Measurements from ENCODE around the gene GPC5. TPM values are rescaled to one million over a fixed set of nuclear protein-coding genes. Genes with fewer than 3 reads are reported as not detected.

The GPC5 gene
- total and polyA plus RNA-seq, 9 donors: 0.10 to 1.5 (median 0.38) TPM

DNA sequence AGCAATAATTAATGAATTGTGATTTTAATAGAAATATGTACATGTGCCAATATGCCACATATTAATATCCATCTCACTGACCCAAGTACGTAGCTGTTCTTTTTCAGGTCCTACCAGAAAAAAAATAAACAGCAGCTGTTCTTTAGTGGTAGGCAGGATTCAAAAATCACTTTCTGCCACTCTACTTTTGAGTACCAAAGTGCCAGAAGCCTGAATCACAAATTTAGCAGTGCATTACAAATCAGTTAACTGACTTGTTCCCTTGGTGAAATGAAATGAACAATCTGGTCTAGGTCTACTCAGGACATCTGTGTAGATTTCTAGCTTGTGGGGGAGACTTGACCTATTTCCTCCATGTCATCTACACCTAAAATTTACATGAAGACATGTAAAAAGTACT, 1052.6 kb downstream of the GPC5 start:
- no peaks in the 10 kb centered on the region for H3K4me1 ChIP-seq (ENCODE audit: insufficient read depth)
- no peaks in the 10 kb centered on the region for H3K36me3 ChIP-seq
- intact Hi-C loops (cut with DNase I): no loop called here
- H3K9me3 ChIP-seq: no peaks in the 10 kb centered on the region
- no peak for DNase-seq
- WGBS, 3 donors: 85 to 91% (median 87%) methylated on average over 1 of the region's 1 CpG
- no peak for TF ChIP-seq POLR2A (IDR thresholded peaks at IDR 0.05)
- TF ChIP-seq, protein P1, sequence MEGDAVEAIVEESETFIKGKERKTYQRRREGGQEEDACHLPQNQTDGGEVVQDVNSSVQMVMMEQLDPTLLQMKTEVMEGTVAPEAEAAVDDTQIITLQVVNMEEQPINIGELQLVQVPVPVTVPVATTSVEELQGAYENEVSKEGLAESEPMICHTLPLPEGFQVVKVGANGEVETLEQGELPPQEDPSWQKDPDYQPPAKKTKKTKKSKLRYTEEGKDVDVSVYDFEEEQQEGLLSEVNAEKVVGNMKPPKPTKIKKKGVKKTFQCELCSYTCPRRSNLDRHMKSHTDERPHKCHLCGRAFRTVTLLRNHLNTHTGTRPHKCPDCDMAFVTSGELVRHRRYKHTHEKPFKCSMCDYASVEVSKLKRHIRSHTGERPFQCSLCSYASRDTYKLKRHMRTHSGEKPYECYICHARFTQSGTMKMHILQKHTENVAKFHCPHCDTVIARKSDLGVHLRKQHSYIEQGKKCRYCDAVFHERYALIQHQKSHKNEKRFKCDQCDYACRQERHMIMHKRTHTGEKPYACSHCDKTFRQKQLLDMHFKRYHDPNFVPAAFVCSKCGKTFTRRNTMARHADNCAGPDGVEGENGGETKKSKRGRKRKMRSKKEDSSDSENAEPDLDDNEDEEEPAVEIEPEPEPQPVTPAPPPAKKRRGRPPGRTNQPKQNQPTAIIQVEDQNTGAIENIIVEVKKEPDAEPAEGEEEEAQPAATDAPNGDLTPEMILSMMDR (IDR thresholded peaks at IDR 0.05): no peak
- no peak for TF ChIP-seq EP300 (IDR thresholded peaks at IDR 0.05)
- no peak overlapping the region for H3K27ac ChIP-seq
- no peak overlapping the region for H3K4me3 ChIP-seq
- H3K27me3 ChIP-seq: no peaks in the 10 kb centered on the region

DNA sequence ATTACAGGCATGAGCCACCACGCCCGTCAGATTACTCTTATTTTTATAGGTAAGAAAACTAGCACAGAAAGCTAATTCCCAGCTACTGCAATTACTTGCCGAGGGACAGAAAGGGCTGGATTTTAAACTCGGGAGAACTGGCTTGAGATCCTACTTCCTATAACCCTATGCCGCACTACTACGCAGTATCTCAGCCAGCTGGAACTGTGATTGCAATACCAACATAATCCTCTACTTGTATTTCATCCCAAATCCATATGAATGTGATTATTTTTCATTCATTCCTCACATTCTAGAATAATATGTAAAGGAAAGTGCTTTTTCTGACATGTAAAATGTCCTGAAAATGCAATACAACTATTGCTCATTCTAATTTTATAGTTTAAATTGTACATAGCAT, 1054.4 kb downstream of the GPC5 start:
- Histone ChIP-seq H3K27ac (no peak overlapping the region), H3K36me3 (no peaks in the 10 kb centered on the region), H3K4me1 (ENCODE audit: insufficient read depth) (no peaks in the 10 kb centered on the region), H3K27me3 (no peaks in the 10 kb centered on the region), H3K9me3 (no peaks in the 10 kb centered on the region), H3K4me3 (no peak overlapping the region)
- intact Hi-C loops (cut with DNase I): no loop called here
- DNase-seq: no peak
- 73 to 92% (median 79%) methylated on average over 6 of the region's 6 CpGs for WGBS, 3 donors
- TF ChIP-seq, protein P1 (IDR thresholded peaks at IDR 0.05): no peak
- TF ChIP-seq EP300 (IDR thresholded peaks at IDR 0.05) (no peak), POLR2A (IDR thresholded peaks at IDR 0.05) (no peak)

DNA sequence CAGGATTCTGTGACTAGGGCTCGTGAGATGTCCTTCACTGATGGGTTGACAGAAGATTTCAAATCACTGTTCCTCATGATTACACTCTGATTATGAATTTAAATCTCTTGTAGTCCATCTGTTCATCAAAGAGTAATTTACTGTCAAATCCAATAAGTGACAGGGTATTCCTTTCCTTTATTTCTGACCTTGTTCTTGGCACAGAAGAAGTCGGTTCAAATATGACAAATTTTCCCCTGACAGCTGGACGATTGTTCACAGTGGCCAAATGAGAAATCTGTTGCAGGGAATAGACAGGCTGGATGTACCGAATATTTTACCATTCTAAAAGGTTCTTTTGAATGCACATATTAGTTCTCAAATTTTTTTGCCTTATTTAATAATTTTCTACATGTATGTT, 1060.9 kb downstream of the GPC5 start:
- H3K4me3 ChIP-seq: no peak overlapping the region
- intact Hi-C loops (cut with DNase I): no loop called here
- 69 to 81% (median 78%) methylated on average over 4 of the region's 4 CpGs for WGBS, 3 donors

DNA sequence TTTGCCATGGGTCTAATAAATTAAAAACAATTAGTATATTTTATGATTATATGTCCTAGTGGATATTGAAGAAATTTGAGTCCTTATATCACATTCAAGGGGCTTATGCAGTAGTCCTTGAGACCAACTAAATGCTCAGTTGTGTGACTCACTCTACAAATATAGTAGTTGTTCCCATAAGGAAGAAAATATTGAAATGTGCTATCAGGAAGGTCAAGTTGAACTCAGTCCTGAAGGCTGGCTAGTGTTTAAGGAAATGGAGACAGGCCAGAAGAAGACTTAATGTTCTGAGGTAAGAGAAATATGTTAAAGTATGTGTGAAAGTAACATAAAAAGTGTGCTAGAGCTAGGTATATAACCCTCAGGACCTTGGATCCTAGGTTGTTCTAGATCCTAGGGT, 1062.1 kb downstream of the GPC5 start:
- TF ChIP-seq, protein P1 (IDR thresholded peaks at IDR 0.05): no peak
- TF ChIP-seq POLR2A (IDR thresholded peaks at IDR 0.05) (no peak), EP300 (IDR thresholded peaks at IDR 0.05) (no peak)
- no peaks in the 10 kb centered on the region for H3K27me3 ChIP-seq
- no peaks in the 10 kb centered on the region for H3K9me3 ChIP-seq
- no peak for DNase-seq
- no peaks in the 10 kb centered on the region for H3K36me3 ChIP-seq
- no peak overlapping the region for H3K4me3 ChIP-seq
- peaks cover 2% of the 10 kb centered on the region for H3K4me1 ChIP-seq (ENCODE audit: insufficient read depth)
- no peak overlapping the region for H3K27ac ChIP-seq
- intact Hi-C loops (cut with DNase I): no loop called here

More for the DNA sequence above, 1060.9 kb downstream of the GPC5 start:
- Histone ChIP-seq H3K27ac (no peak overlapping the region), H3K4me1 (ENCODE audit: insufficient read depth) (peaks cover 2% of the 10 kb centered on the region), H3K9me3 (no peaks in the 10 kb centered on the region), H3K27me3 (no peaks in the 10 kb centered on the region), H3K36me3 (no peaks in the 10 kb centered on the region)
- DNase-seq: no peak
- TF ChIP-seq POLR2A (IDR thresholded peaks at IDR 0.05) (no peak), EP300 (IDR thresholded peaks at IDR 0.05) (no peak)
- TF ChIP-seq, protein P1 (IDR thresholded peaks at IDR 0.05): no peak

DNA sequence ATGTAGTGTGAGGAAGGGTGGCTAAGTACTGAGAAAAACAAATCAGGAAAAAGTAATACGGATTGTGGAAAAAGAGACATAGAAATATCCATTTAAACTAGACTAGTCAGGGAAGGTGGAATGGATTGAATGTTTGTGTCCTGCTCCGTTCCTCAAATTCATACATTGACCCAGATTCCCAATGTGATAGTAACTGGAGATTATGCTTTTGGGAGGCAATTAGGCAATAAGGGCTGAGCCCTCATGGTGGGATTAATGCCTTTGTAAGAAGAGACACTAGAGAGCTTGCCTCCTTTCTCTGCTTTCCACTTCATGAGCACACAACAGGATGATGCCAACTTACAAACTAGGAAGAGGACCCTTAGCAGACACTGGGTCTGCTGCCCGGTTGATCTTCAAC, 1063.0 kb downstream of the GPC5 start:
- Histone ChIP-seq H3K27me3 (no peaks in the 10 kb centered on the region), H3K36me3 (no peaks in the 10 kb centered on the region), H3K9me3 (no peaks in the 10 kb centered on the region), H3K4me1 (ENCODE audit: insufficient read depth) (peaks cover 2% of the 10 kb centered on the region), H3K27ac (no peak overlapping the region), H3K4me3 (no peak overlapping the region)
- no peak for TF ChIP-seq EP300 (IDR thresholded peaks at IDR 0.05)
- TF ChIP-seq, protein P1 (IDR thresholded peaks at IDR 0.05): no peak
- no peak for TF ChIP-seq POLR2A (IDR thresholded peaks at IDR 0.05)
- no peak for DNase-seq
- WGBS, 3 donors: 93 to 96% (median 95%) methylated on average over 3 of the region's 3 CpGs
- intact Hi-C loops (cut with DNase I): no loop called here

Measured in ovary (tissue), 9 donors.